ENCODE data around the gene KRT24. TPM values are rescaled to one million over a fixed set of nuclear protein-coding genes. Genes with fewer than 3 reads are reported as not detected.

Gene KRT24
- total RNA-seq, 2 experiments from 2014 or later = not detected

DNA sequence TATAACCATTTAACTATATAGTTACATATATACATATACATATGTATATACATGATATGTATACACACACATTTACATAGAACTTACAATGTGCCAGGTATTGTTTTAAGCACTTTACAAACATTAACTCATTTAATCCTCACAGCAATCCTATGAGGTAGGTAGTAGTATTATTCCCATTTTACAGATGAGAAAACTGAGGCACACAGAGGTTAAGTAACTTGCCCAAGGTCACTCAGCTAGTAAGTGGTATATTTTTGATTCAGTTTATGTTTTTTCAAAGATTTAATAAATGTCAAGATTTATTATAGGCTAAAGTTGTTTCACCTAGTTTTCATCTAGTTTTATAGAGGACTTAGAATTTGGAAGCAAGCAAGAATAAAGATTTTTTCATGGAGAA, 45.2 kb downstream of the KRT24 start:
- H3K4me1 Mint-ChIP-seq (ENCODE audit: low read depth) = peaks cover 8% of the 10 kb centered on the region
- no peak for DNase-seq
- peaks cover 28% of the 10 kb centered on the region for H3K27me3 Mint-ChIP-seq (ENCODE audit: low read depth)
- H3K36me3 Mint-ChIP-seq (ENCODE audit: low read depth) = no peaks in the 10 kb centered on the region
- POLR2A ChIA-PET = no interaction called here
- no peak overlapping the region for H3K4me3 Mint-ChIP-seq
- ATAC-seq = no peak
- CTCF ChIA-PET = interaction anchor here (0.8 kb wide), 1 partner anchor 10 kb away, joined by 3 read pairs; no protein-coding TSS in a partner anchor
- no peaks in the 10 kb centered on the region for H3K9me3 Mint-ChIP-seq (ENCODE audit: insufficient read depth)
- H3K27ac Mint-ChIP-seq = no peak overlapping the region

DNA sequence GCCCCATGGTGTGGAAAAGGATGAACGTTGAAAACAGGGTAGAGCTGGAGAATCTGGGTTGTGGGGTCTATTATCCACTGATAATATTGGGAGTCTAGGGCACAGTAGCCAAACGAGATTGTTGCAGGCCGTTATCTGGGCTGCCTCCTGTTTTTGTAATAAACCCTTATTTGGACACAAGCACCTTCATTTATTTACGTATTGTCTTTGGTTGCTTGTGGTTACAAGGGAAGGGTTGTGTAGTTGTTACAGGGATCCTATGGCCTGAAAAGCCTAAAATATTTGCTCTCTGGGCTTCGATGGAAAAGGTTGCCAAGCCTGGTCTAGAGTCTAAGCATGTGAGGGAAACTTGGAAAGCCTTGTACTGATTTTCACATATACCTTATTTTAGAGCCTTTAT, 51.6 kb downstream of the KRT24 start:
- DNase-seq (no peak), ATAC-seq (no peak)

DNA sequence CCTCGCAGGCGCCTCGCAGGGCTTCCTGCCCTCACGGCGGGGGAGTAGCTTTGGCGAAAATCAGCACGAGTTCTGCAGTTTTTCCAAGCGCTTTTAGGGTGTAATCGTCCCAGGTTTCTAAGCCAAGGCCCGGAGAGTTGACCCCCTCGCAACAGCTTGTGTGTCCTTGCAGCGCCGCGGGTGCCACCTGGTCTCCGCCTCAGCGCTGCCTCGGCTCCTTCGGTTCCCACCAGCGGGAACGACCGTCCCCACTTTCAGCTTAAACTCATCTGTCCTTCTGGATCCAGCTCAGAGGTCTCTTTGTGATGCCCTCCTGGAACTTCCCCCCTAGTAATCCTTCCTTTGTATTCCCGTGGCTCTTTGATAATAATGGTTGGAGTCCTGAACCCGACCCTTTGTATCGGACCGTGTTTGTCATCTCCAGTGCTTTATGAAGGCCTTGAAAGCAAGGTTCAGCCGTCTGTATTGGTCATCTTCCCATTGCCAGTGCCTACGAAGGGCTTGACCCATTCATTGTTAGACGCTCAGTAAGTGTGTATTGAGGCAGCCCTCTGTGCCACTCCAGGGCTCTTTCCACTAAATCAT, 55.1 kb downstream of the KRT24 start:
- H3K9me3 Mint-ChIP-seq (ENCODE audit: insufficient read depth) = no peaks in the 10 kb centered on the region
- ChIA-PET CTCF (interaction anchor here (0.8 to 5.0 kb wide), 8 partner anchors 25 to 1014 kb away, joined by 3 to 63 read pairs (median 4); partner anchors contain the start of gene CCR7), POLR2A (interaction anchor here (0.8 to 2.9 kb wide), 9 partner anchors 13 to 430 kb away, joined by 3 to 12 read pairs (median 3); no protein-coding TSS in a partner anchor)
- H3K27me3 Mint-ChIP-seq (ENCODE audit: low read depth) = no peaks in the 10 kb centered on the region
- ATAC-seq (no peak), DNase-seq (no peak)
- H3K36me3 Mint-ChIP-seq (ENCODE audit: low read depth) = peaks cover 30% of the 10 kb centered on the region
- H3K4me1 Mint-ChIP-seq (ENCODE audit: low read depth) = peaks cover 41% of the 10 kb centered on the region
- H3K4me3 Mint-ChIP-seq = peak overlapping the region; percentile 96
- peak overlapping the region; percentile 97 for H3K27ac Mint-ChIP-seq

More for the DNA sequence above, 51.6 kb downstream of the KRT24 start:
- H3K36me3 Mint-ChIP-seq (ENCODE audit: low read depth) = peaks cover 7% of the 10 kb centered on the region
- ChIA-PET CTCF (no interaction called here), POLR2A (no interaction called here)
- peaks cover 12% of the 10 kb centered on the region for H3K4me1 Mint-ChIP-seq (ENCODE audit: low read depth)
- H3K27ac Mint-ChIP-seq = no peak overlapping the region
- H3K9me3 Mint-ChIP-seq (ENCODE audit: insufficient read depth) = no peaks in the 10 kb centered on the region
- peaks cover 3% of the 10 kb centered on the region for H3K27me3 Mint-ChIP-seq (ENCODE audit: low read depth)
- no peak overlapping the region for H3K4me3 Mint-ChIP-seq

Other genes starting within 250 kb of the KRT24 start
- gene TNS4, start 202.1 kb downstream of the KRT24 start, total RNA-seq = 1 to 10 TPM; 8.4 to 9.0 TPM
- 100 to 1,000 TPM; 171 to 173 TPM for gene CCR7, start 138.3 kb downstream of the KRT24 start, total RNA-seq
- gene SMARCE1, start 55.9 kb downstream of the KRT24 start, total RNA-seq = 100 to 1,000 TPM; 104 to 110 TPM
- gene KRT222, start 38.6 kb downstream of the KRT24 start, total RNA-seq = not detected
- not detected for gene KRT25, start 51.6 kb upstream of the KRT24 start, total RNA-seq
- not detected for gene KRT26, start 68.4 kb upstream of the KRT24 start, total RNA-seq
- not detected for gene KRT27, start 78.8 kb upstream of the KRT24 start, total RNA-seq
- not detected for gene KRT28, start 96.2 kb upstream of the KRT24 start, total RNA-seq
- gene KRT10, start 118.9 kb upstream of the KRT24 start, total RNA-seq = 10 to 100 TPM; 26.9 to 28.2 TPM
- gene KRT12, start 163.5 kb upstream of the KRT24 start, total RNA-seq = not detected
- not detected for gene KRT20, start 181.5 kb upstream of the KRT24 start, total RNA-seq
- not detected for gene KRT23, start 233.9 kb upstream of the KRT24 start, total RNA-seq